CD14-positive monocyte (primary cell): Measurements from ENCODE around the gene DNMT3A. TPM values are rescaled to one million over a fixed set of nuclear protein-coding genes. Genes with fewer than 3 reads are reported as not detected.

Experiments used
- DNase-seq, 3 donors: peaks; one replicate each; pipeline ENCODE4 v3.0.0-alpha.2; 2011 to 2022
- H2AFZ ChIP-seq: 2 replicates; pipeline ENCODE4 v1.6.0; 2012; ENCODE audit warnings: mild to moderate bottlenecking, low read depth, low read length, inconsistent platforms; ENCODE audit not compliant: insufficient read depth, poor library complexity, severe bottlenecking
- H3K27ac ChIP-seq, 2 donors: 1 replicate in 1 of 2; 2 replicates in 1 of 2; pipeline ENCODE4 v1.5.1; 2012 to 2013; ENCODE audit warnings: low read length in 2 of 2, control low read depth in 1 of 2, inconsistent platforms in 1 of 2, low read depth in 1 of 2, mild to moderate bottlenecking in 1 of 2
- H3K27me3 ChIP-seq, 2 donors: one replicate each; pipeline versions ENCODE4 v1.6.0 to v1.6.1; 2011 to 2013; ENCODE audit warnings: low read length in 2 of 2; ENCODE audit not compliant: control insufficient read depth in 2 of 2, insufficient read depth in 2 of 2
- H3K36me3 ChIP-seq, 2 donors: replicated peaks in 1 of 2; 1 replicate in 1 of 2; 2 replicates in 1 of 2; pipeline versions ENCODE4 v1.5.1 to v1.6.1; 2012 to 2013; ENCODE audit warnings: low read length in 2 of 2, control low read depth in 1 of 2, inconsistent platforms in 1 of 2, mild to moderate bottlenecking in 1 of 2; ENCODE audit not compliant: insufficient read depth in 2 of 2, control insufficient read depth in 1 of 2
- H3K4me1 ChIP-seq, 2 donors: 1 replicate in 1 of 2; 2 replicates in 1 of 2; pipeline versions ENCODE4 v1.5.1 to v1.6.1; 2012 to 2013; ENCODE audit warnings: low read length in 2 of 2, control low read depth in 1 of 2, inconsistent platforms in 1 of 2, mild to moderate bottlenecking in 1 of 2, moderate library complexity in 1 of 2; ENCODE audit not compliant: insufficient read depth in 2 of 2, control insufficient read depth in 1 of 2
- H3K4me2 ChIP-seq: replicated peaks from 2 replicates; pipeline ENCODE3; 2012; ENCODE audit warnings: low read length, moderate library complexity, mild to moderate bottlenecking; ENCODE audit not compliant: poor library complexity, severe bottlenecking; ENCODE audit errors: extremely low read depth
- H3K4me3 ChIP-seq, 3 experiments: fragments of 200-600 bp in 1 of 3; sonication (generic) in 1 of 3; replicated peaks in 1 of 3; 1 replicate in 2 of 3; 2 replicates in 1 of 3; pipeline ENCODE4 v1.5.1; 2011 to 2013; ENCODE audit warnings: low read length in 3 of 3, mild to moderate bottlenecking in 3 of 3, control low read depth in 2 of 3, low read depth in 2 of 3, inconsistent platforms in 1 of 3, moderate library complexity in 1 of 3
- H3K79me2 ChIP-seq: 2 replicates; pipeline ENCODE4 v1.6.0; 2012; ENCODE audit warnings: mild to moderate bottlenecking, control low read depth, inconsistent platforms, low read length, moderate library complexity; ENCODE audit not compliant: insufficient read depth
- H3K9ac ChIP-seq: 2 replicates; pipeline ENCODE4 v1.6.0; 2017; ENCODE audit warnings: low read length, mild to moderate bottlenecking; ENCODE audit not compliant: insufficient read depth, poor library complexity, severe bottlenecking
- H3K9me3 ChIP-seq, 2 donors: replicated peaks in 1 of 2; 1 replicate in 1 of 2; 2 replicates in 1 of 2; pipeline versions ENCODE4 v1.5.1 to v1.6.1; 2012 to 2013; ENCODE audit warnings: low read length in 2 of 2, control low read depth in 1 of 2; ENCODE audit not compliant: control insufficient read depth in 1 of 2, insufficient read depth in 1 of 2
- H4K20me1 ChIP-seq: 2 replicates; pipeline ENCODE4 v1.6.0; 2012; ENCODE audit warnings: mild to moderate bottlenecking, low read length, control low read depth, moderate library complexity; ENCODE audit not compliant: insufficient read depth
- H3K27ac Mint-ChIP-seq, 7 donors: one replicate each; pipeline ENCODE4 v1.8.0; 2020; ENCODE audit warnings: mild to moderate bottlenecking in 7 of 7, mixed read lengths in 7 of 7, moderate library complexity in 6 of 7, inconsistent platforms in 2 of 7
- H3K27me3 Mint-ChIP-seq, 3 donors: one replicate each; pipeline ENCODE4 v1.8.0; 2021 to 2022; ENCODE audit warnings: low read depth in 3 of 3, mild to moderate bottlenecking in 3 of 3, mixed read lengths in 3 of 3, moderate library complexity in 3 of 3, inconsistent platforms in 1 of 3
- H3K36me3 Mint-ChIP-seq, 2 donors: one replicate each; pipeline ENCODE4 v1.8.0; 2020; ENCODE audit warnings: mixed read lengths in 2 of 2, inconsistent platforms in 1 of 2, mild to moderate bottlenecking in 1 of 2
- H3K4me1 Mint-ChIP-seq: one replicate; pipeline ENCODE4 v1.8.0; 2020; ENCODE audit warnings: mild to moderate bottlenecking, mixed read lengths
- H3K4me3 Mint-ChIP-seq, 2 donors: one replicate each; pipeline ENCODE4 v1.8.0; 2020; ENCODE audit warnings: mild to moderate bottlenecking in 2 of 2, mixed read lengths in 2 of 2, moderate library complexity in 1 of 2
- H3K9me3 Mint-ChIP-seq, 7 donors: one replicate each; pipeline ENCODE4 v1.8.0; 2020 to 2022; ENCODE audit warnings: mixed read lengths in 7 of 7, mild to moderate bottlenecking in 6 of 7, moderate library complexity in 6 of 7, inconsistent platforms in 2 of 7
- CTCF ChIP-seq: fragments of 200-600 bp; IDR thresholded peaks from one replicate; pipeline ENCODE4 v1.8.0; 2022; ENCODE audit warnings: antibody characterized with exemption, mild to moderate bottlenecking
- WGBS: methylation state at CpG from one replicate; pipeline ENCODE4 v1.1.5; 2013; ENCODE audit warnings: missing lambda C conversion rate; ENCODE audit not compliant: insufficient coverage; 5-methylcytosine and 5-hydroxymethylcytosine counted together
- intact Hi-C, 2 donors: fragments of 100-400 bp; cut with micrococcal nuclease; formaldehyde crosslinking; loops; one replicate each; pipeline versions ENCODE4 v1.15.0 to v1.15.1; 2023
- polyA plus RNA-seq, 3 donors: library from polyadenylated mRNA; depleted of rRNA in 1 of 3; unstranded in 2 of 3; stranded (reverse) in 1 of 3; fragments of 300-500 nt in 2 of 3; fragments of >200 nt in 1 of 3; fragmentation: Illumina TruSeq in 2 of 3; gene quantifications; 1 replicate in 2 of 3; 2 replicates in 1 of 3; pipeline ENCODE4 v1.2.3, GENCODE V29; 2012 to 2021

DNMT3A gene
- polyA plus RNA-seq, 3 donors, result 1.7 to 7.9 (median 2.7) TPM

- peaks cover 5% of the 10 kb centered on the region for H3K4me1 Mint-ChIP-seq
- H3K36me3 Mint-ChIP-seq, result peaks cover 34 to 53% of the 10 kb centered on the region in 2 donors
- WGBS, result 39% methylated on average over 4 of the region's 9 CpGs
These were observed 84.6 kb downstream of the DNMT3A start for GRCh38 chr2:25257032-25257552.

GRCh38 chr2:25256488-25256875, 85.2 kb downstream of the DNMT3A start:
- Histone ChIP-seq H3K9me3 (no peaks in the 10 kb centered on the region), H3K27me3 (no peaks in the 10 kb centered on the region), H3K36me3 (peaks cover 3 to 35% of the 10 kb centered on the region in 2 donors), H4K20me1 (no peaks in the 10 kb centered on the region), H3K4me2 (no peak overlapping the region), H3K79me2 (no peaks in the 10 kb centered on the region), H3K4me1 (peaks cover 11 to 13% of the 10 kb centered on the region in 2 donors), H3K9ac (no peak overlapping the region), H3K4me3 (no peak overlapping the region), H2AFZ (no peak overlapping the region), H3K27ac (no peak overlapping the region)
- intact Hi-C loops, result no loop called here
- H3K27me3 Mint-ChIP-seq, result peaks cover 1 to 11% (median 3%) of the 10 kb centered on the region in 3 donors
- peaks cover 32 to 50% of the 10 kb centered on the region in 2 donors for H3K36me3 Mint-ChIP-seq
- DNase-seq, result no peak
- H3K27ac Mint-ChIP-seq, result peak overlapping the region in 1 of 7 donors; percentile 1
- H3K4me1 Mint-ChIP-seq, result peaks cover 7% of the 10 kb centered on the region
- H3K9me3 Mint-ChIP-seq, result peaks cover 0 to 2% (median 0%) of the 10 kb centered on the region in 7 donors
- TF ChIP-seq CTCF, result no peak
- WGBS, result 78% methylated on average over 1 of the region's 2 CpGs
- H3K4me3 Mint-ChIP-seq, result peak overlapping the region in 1 of 2 donors; percentile 8

More at GRCh38 chr2:25257032-25257552, 84.6 kb downstream of the DNMT3A start:
- Histone ChIP-seq H3K9me3 (no peaks in the 10 kb centered on the region), H3K4me3 (no peak overlapping the region), H3K27ac (no peak overlapping the region), H3K4me1 (peaks cover 5 to 7% of the 10 kb centered on the region in 2 donors), H2AFZ (no peak overlapping the region), H3K79me2 (no peaks in the 10 kb centered on the region), H4K20me1 (no peaks in the 10 kb centered on the region), H3K27me3 (no peaks in the 10 kb centered on the region), H3K4me2 (no peak overlapping the region), H3K36me3 (peaks cover 3 to 35% of the 10 kb centered on the region in 2 donors), H3K9ac (no peak overlapping the region)
- intact Hi-C loops, result no loop called here
- Mint-ChIP-seq H3K9me3 (peaks cover 0 to 2% (median 0%) of the 10 kb centered on the region in 7 donors), H3K4me3 (no peak overlapping the region), H3K27ac (no peak overlapping the region), H3K27me3 (peaks cover 1 to 10% (median 3%) of the 10 kb centered on the region in 3 donors)
- TF ChIP-seq CTCF, result no peak
- no peak for DNase-seq
